Activated CD8-positive, alpha-beta memory T cell treated with anti-CD3 and anti-CD28 coated beads, Interleukin-2, amount 50 U/mL, for 48 hours (primary cell): Measurements from ENCODE around the gene IL25.
"Not testable (repeated sequence)": the region's sequence is repeated elsewhere in the genome, so short reads cannot be mapped to it uniquely, and the experiment has no call there.

Experiments used
- DNase-seq: peaks from one replicate; pipeline ENCODE4 v3.0.0-alpha.2; 2020

IL25 gene

DNA sequence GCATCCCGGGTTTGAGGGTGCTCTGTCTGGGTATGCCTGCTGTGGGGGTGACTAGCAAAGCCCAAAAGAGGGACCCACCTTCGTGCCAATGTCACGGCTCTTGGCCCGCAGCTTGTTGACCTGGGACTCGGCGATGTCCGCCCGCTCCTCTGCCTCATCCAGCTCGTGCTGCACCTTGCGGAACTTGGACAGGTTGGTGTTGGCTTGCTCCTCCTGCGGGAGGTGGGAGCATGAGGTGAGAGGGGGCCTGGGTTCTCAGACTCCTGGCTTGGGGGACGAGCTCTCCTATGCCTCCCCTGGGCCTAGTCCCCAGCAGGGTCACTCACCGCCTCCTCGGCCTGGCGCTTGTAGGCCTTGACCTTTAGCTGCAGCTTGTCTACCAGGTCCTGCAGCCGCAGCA lies 41.1 kb downstream of the IL25 start:
- DNase-seq: no peak

DNA sequence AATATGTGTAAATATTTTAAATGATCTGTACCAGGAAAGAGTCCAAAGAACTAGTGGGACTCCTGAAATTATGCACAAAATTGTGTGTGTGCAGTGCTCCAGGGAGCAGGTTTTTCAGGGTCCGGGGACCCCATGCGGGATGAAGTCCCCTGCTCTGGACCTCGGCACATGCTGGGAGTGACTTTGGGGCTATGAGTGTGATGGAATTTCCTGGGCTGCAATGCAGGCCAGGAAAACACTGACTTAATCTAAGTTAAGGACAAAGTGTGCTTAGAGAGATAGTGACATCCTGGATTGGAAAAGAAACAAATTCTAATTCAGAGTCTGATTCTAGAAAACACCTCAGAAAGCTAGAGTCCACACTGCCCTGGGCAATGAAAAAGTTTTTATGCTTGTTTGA lies 41.6 kb downstream of the IL25 start:
- DNase-seq: no peak

DNA sequence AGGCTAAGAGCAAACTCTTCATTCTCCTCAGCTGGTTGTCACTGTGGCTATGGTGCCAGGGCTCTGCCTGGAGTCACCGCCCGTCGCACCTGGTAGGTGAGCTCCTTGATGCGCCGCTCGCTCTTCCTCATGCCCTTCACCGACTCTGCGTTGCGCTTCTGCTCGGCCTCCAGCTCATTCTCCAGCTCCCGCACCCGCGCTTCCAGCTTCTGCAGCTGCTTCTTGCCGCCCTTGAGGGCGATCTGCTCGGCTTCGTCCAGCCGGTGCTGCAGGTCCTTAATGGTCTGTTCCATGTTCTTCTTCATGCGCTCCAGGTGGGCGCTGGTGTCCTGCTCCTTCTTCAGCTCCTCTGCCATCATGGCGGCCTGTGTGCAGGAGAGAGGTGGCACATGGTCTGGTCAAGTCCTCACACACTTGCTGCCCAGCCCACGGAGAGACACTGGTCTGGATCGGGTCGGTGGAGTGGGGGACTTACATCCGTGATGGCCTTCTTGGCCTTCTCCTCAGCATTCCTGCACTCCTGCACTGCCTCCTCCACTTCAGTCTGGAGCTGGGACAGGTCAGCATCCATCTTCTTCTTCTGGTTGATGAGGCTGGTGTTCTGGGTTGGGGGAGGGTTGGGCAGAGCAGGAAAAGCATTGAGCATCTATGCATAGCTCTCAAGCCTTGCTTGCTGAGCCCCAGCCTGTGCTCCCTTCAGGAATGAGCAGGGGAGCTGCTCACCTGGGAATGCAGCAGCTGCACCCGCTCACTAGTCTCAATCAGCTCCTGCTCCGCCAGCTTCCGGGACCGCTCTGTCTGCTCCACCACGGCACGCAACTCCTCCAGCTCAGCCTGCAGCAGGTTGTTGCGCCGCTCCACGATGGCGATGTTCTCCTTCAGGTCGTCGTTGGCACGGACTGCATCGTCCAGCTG lies 42.6 kb downstream of the IL25 start:
- no peak for DNase-seq

DNA sequence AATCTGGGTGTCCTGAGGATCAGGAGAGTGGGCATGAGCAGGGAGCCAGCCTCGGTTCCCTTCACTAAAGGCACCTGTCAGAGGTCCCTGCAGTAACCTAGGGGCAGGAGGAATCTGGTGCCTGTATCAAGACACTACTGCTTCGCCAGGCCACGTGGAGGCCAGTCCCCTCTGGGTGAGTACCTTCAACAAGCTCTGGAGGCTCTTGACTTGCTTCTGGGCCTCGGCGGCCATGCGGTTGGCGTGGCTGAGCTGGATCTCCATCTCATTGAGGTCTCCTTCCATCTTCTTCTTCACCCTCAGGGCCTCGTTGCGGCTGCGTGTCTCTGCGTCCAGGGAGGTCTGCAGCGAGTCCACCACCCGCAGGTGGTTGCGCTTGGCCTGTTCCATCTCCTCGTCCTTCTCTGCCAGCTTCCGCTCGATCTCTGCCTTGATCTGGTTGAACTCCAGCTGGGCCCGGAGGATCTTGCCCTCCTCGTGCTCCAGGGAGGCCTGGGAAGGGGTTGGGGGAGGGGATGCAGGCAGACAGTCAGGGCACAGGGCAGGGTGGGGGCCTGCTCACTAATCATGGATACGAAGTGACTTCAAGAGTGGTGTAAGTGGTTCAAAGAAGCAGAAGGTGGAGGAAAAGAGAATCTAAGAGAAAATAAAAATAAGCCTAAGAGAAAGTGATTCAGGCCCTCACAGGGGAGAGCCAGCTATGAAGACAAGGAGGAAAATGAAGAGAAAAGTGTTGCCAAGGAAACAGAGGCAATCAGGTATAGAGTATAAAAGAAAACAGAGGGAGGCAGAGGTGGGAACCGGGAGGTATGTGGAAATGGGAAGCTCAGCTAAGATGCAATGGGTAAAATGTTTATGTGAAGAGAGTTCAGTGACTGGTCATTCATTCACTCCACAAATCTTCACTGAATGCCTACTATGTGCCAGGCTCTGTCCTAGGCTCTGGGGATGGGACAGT lies 43.5 kb downstream of the IL25 start:
- no peak for DNase-seq

DNA sequence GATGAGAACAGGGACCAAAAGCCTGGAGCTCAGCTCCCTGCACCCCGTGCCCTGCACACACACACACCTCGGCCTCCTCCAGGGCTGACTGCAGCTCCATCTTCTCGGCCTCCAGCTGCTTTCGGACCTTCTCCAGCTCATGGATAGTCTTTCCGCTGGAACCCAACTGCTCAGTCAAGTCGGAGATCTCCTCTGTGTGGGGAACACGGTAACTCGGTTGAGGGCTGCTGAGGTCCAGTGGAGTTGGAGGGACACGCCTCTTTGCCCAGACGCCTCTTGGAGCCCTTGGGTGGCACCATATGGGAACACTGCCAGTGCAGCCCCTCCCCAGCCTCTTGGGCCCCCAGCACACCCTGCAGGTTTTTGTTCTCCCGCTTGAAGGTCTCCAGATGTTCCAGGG lies 44.2 kb downstream of the IL25 start:
- no peak for DNase-seq

DNA sequence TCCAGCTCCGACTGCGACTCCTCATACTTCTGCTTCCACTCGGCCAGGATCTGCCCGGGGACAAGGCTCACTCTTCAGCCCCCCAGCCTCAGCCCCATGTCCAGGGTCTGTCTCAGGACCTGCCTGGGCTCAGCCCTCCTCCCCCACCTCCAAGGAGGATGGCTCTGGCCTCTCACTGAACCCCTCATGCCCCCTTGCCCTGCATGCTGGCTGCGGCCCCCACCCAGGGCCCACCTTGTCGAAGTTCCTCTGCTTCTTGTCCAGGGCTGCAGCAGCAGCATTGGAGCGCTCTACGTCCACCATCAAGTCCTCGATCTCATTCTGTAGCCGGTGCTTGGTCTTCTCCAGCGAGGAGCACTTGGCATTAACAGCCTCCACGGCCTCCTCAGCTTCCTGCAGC lies 44.7 kb downstream of the IL25 start:
- not testable (repeated sequence) for DNase-seq

DNA sequence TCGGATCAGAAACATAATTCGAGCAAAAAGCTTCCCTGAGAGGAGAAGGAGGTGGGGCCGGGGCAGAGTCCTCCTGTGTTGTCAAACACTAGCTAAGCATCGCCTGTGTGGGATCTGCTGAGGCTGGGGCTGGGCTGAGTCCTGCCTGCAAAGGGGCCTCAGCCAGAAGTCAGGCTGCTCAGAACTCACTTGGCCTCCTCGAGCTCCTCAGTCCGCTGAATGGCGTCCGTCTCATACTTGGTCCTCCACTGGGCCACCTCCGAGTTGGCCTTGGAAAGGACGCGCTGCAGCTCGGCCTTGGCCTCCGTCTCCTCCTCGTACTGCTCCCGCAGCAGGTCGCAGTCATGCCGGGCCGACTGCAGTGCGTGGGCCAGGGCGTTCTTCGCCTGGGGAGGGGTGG lies 45.4 kb downstream of the IL25 start:
- no peak for DNase-seq

DNA sequence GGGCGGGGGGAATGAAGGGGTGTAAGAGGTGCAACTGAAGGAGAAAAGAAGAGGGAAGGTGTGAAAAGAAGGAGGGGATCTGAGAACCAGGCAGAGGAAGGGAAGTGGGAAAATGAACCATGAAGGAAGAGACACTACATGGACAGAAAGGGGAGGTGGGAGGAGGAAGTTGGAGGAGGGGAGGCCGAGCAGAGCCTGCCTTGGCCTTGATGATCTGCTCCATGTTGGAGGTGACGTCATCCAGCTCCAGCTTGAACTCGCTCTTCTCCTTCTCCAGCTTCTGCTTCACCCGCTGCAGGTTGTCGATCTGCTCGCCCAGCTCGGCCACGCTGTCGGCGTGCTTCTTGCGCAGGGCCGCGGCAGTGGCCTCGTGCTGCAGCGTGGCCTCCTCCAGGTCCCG lies 47.0 kb downstream of the IL25 start:
- not testable (repeated sequence) for DNase-seq

DNA sequence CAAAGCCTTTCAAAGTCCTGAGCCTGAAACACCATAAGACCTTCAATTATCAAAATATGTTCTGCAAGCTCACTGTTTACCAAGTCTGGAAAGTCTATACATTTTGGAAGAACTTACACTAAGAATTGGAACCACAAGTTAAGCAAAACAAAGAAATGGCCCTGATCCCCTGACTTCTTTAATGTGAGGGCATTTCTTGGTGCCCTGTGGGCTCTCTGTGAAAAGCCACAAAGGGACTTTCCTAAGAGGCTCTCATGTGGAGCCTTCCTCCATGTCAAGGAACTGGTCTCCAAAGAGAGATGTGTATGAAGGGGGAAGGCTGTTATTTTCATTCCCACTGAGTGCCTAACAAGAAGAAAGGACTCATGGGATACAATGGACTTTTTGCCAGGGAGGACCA lies 49.0 kb downstream of the IL25 start:
- DNase-seq: no peak

DNA sequence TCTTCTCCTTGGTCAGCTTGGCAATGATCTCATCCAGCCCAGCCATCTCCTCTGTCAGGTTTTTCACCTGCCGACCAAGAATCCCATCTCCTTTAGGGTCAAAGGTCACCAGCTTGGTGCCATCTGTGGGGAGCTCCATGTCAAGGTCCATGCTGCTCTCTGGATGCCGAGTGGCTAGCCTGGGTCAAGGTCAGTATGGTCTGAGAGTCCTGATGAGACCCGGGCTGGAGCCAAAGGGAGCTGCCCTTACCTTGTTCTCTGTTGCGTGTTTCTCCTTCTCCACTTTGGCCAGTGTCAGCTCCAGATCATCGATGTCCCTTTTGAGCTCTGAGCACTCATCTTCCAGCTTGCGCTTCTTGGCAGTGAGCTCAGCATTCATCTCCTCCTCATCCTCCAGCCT lies 51.0 kb downstream of the IL25 start:
- DNase-seq: no peak

DNA sequence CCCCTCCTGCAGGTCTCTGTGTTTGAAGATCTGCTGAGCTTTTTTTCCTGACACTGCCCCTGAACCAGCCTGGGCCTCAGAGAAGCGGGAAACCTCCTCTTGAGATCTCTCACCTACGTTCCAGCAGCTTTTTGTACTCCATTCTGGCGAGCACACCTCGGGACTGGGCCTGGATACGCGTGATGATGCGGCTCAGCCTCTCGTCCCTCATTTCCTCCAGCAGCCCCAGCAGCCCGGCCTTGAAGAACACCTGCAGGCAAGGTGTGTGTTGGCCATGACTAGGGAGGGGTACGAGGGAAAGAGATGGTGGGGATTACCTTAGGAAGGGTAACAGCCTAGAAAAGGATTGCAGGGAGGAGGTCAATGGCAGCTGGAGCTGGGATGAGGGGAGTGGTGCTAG lies 52.6 kb downstream of the IL25 start:
- DNase-seq: no peak

DNA sequence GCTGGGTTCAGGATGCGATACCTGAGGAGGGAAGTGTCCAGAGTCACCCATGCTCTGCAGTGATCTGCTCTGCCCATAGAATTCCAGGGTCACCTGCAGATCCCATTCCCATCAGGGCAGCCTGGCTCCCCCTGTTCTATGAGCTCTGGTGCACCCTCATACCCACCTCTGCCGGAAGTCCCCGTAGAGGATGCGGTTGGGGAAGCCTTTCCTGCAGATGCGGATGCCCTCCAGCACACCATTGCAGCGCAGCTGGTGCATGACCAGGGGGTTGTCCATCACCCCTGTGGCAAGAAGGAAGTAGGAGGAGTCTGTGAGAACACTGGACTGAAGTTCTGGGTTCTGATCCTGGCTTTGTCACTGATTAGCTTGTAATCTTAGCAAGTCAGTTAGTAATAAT lies 53.2 kb downstream of the IL25 start:
- DNase-seq: not testable (repeated sequence)
